Progenitor cell of endocrine pancreas (in vitro differentiated cells): ENCODE measurements around the gene NANS. TPM values are rescaled to one million over a fixed set of nuclear protein-coding genes. Genes with fewer than 3 reads are reported as not detected.

Experiments used
- DNase-seq: peaks from one replicate; pipeline ENCODE4 v3.0.0; 2021; ENCODE audit warnings: low spot score; ENCODE audit not compliant: unreplicated experiment
- H3K27ac Mint-ChIP-seq: 2 replicates; pipeline ENCODE4 v1.8.0; 2021; ENCODE audit warnings: mild to moderate bottlenecking, moderate library complexity, mixed read lengths
- H3K27me3 Mint-ChIP-seq: 2 replicates; pipeline ENCODE4 v1.8.0; 2021; ENCODE audit warnings: mixed read lengths
- H3K36me3 Mint-ChIP-seq: 2 replicates; pipeline ENCODE4 v1.8.0; 2022; ENCODE audit warnings: mixed read lengths; ENCODE audit not compliant: insufficient read depth
- H3K4me1 Mint-ChIP-seq: 2 replicates; pipeline ENCODE4 v1.8.0; 2021; ENCODE audit warnings: low read depth, mixed read lengths
- H3K4me3 Mint-ChIP-seq: 2 replicates; pipeline ENCODE4 v1.8.0; 2021; ENCODE audit warnings: low read depth, mild to moderate bottlenecking, moderate library complexity, mixed read lengths
- H3K9me3 Mint-ChIP-seq: 2 replicates; pipeline ENCODE4 v1.8.0; 2021; ENCODE audit warnings: low read depth, mixed read lengths
- CTCF ChIP-seq: fragments of 200-600 bp; sonication (generic); IDR thresholded peaks from one replicate; pipeline ENCODE4 v1.5.0; 2021; ENCODE audit warnings: antibody characterized with exemption, mild to moderate bottlenecking; ENCODE audit not compliant: unreplicated experiment
- total RNA-seq: library from RNA; stranded (reverse); gene quantifications from 2 replicates; pipeline ENCODE4 v1.2.1, GENCODE V29; 2021

The NANS gene
- total RNA-seq, 1 donor from 2014 or later: 31.9 TPM

GRCh38 chr9:98084396-98084795 lies 27.9 kb downstream of the NANS start:
- no peak overlapping the region for H3K27ac Mint-ChIP-seq
- DNase-seq: no peak
- no peak for TF ChIP-seq CTCF
- no peak overlapping the region for H3K4me3 Mint-ChIP-seq
- peaks cover 5% of the 10 kb centered on the region for H3K36me3 Mint-ChIP-seq
- peaks cover 18% of the 10 kb centered on the region for H3K27me3 Mint-ChIP-seq
- H3K9me3 Mint-ChIP-seq: no peaks in the 10 kb centered on the region
- H3K4me1 Mint-ChIP-seq: peaks cover 7% of the 10 kb centered on the region

GRCh38 chr9:98085058-98085457 lies 28.5 kb downstream of the NANS start:
- Mint-ChIP-seq H3K27me3 (peaks cover 24% of the 10 kb centered on the region), H3K27ac (no peak overlapping the region), H3K9me3 (no peaks in the 10 kb centered on the region), H3K4me1 (peaks cover 7% of the 10 kb centered on the region), H3K36me3 (peaks cover 5% of the 10 kb centered on the region), H3K4me3 (no peak overlapping the region)
- DNase-seq: no peak
- no peak for TF ChIP-seq CTCF

- peaks cover 27% of the 10 kb centered on the region for H3K27me3 Mint-ChIP-seq
- H3K4me1 Mint-ChIP-seq: peaks cover 7% of the 10 kb centered on the region
- H3K27ac Mint-ChIP-seq: no peak overlapping the region
- TF ChIP-seq CTCF: no peak
- peaks cover 5% of the 10 kb centered on the region for H3K36me3 Mint-ChIP-seq
- H3K9me3 Mint-ChIP-seq: no peaks in the 10 kb centered on the region
- H3K4me3 Mint-ChIP-seq: no peak overlapping the region
- DNase-seq: no peak
These were observed 29.4 kb downstream of the NANS start for GRCh38 chr9:98085944-98086343.

- Mint-ChIP-seq H3K9me3 (no peaks in the 10 kb centered on the region), H3K27me3 (peaks cover 27% of the 10 kb centered on the region), H3K27ac (peak overlapping the region; percentile 46), H3K36me3 (peaks cover 5% of the 10 kb centered on the region), H3K4me1 (peaks cover 7% of the 10 kb centered on the region), H3K4me3 (no peak overlapping the region)
- no peak for TF ChIP-seq CTCF
- no peak for DNase-seq
These were observed 29.9 kb downstream of the NANS start for GRCh38 chr9:98086461-98086860.

- Mint-ChIP-seq H3K9me3 (no peaks in the 10 kb centered on the region), H3K4me3 (no peak overlapping the region), H3K36me3 (peaks cover 5% of the 10 kb centered on the region), H3K4me1 (peaks cover 7% of the 10 kb centered on the region), H3K27ac (no peak overlapping the region), H3K27me3 (peaks cover 34% of the 10 kb centered on the region)
- TF ChIP-seq CTCF: peak; percentile 49
- peak; percentile 49 for DNase-seq
These were observed 31.2 kb downstream of the NANS start for GRCh38 chr9:98087420-98088354.
